ENCODE results near the gene PTCHD1. TPM values are rescaled to one million over a fixed set of nuclear protein-coding genes. Genes with fewer than 3 reads are reported as not detected.

The PTCHD1 gene
- not detected in 2 replicates for total RNA-seq (2014; rRNA removed; shearing (Covaris generic))

GRCh38 chrX:23334848-23335599 is at the start of gene PTCHD1:
Gene PTCHD1, plus strand, starts transcription at chrX:23334849. Its CDS starts 27 bp downstream, at chrX:23334876.
- H3K4me1 ChIP-seq (replicated peaks), result no peaks in the 10 kb centered on the region
- DNase-seq (ENCODE audit: low read depth in 1 of 2, low spot score in 2 of 2), result no peak
- H3K36me3 ChIP-seq, result no peaks in the 10 kb centered on the region
- peaks cover 8% of the 10 kb centered on the region for H3K27me3 ChIP-seq (replicated peaks)
- no peaks in the 10 kb centered on the region for H3K9me3 ChIP-seq (replicated peaks)
- H3K27ac ChIP-seq, result no peak within 1 kb of the TSS
- H3K4me3 ChIP-seq, result no peak within 1 kb of the TSS

GRCh38 chrX:23286731-23287130 is 47.9 kb upstream of the PTCHD1 start:
- H3K36me3 ChIP-seq, result no peaks in the 10 kb centered on the region
- H3K4me3 ChIP-seq, result no peak overlapping the region
- H3K9me3 ChIP-seq (replicated peaks), result no peaks in the 10 kb centered on the region
- H3K27me3 ChIP-seq (replicated peaks), result no peaks in the 10 kb centered on the region
- no peaks in the 10 kb centered on the region for H3K4me1 ChIP-seq (replicated peaks)
- no peak overlapping the region for H3K27ac ChIP-seq
- DNase-seq (ENCODE audit: low read depth in 1 of 2, low spot score in 2 of 2), result no peak

DNA sequence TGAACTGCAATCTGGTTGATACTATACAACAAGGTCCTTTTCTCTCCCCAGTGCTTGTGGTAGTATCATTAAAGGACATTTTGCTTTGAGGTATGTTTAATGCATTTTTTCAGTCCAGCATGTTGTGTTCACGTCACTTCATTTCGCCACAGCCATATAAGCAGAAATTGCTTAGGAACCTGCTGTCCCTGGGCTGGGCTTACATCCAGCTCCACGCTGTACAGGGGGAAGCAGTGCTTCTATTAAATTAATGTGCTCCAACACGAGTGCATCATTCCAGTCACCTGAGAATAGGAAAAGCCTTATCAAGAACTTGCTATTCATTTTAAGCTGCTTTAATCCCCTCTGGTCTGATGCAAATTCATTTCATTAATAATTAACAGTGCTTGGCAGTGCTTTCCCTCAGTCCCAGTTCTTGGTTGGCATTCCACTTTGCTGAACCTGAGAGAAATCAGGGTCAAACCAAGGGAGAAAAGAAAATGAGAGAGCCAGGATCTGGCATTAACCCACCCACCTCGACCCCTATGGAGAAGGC is 47.4 kb upstream of the PTCHD1 start:
- no peak for DNase-seq (ENCODE audit: low read depth in 1 of 2, low spot score in 2 of 2)
- no peaks in the 10 kb centered on the region for H3K9me3 ChIP-seq (replicated peaks)
- no peaks in the 10 kb centered on the region for H3K4me1 ChIP-seq (replicated peaks)

GRCh38 chrX:23292354-23292987 is 42.2 kb upstream of the PTCHD1 start:
- no peak overlapping the region for H3K27ac ChIP-seq
- DNase-seq (ENCODE audit: low read depth in 1 of 2, low spot score in 2 of 2), result no peak
- H3K4me3 ChIP-seq, result no peak overlapping the region
- no peaks in the 10 kb centered on the region for H3K9me3 ChIP-seq (replicated peaks)
- no peaks in the 10 kb centered on the region for H3K36me3 ChIP-seq
- no peaks in the 10 kb centered on the region for H3K27me3 ChIP-seq (replicated peaks)
- no peaks in the 10 kb centered on the region for H3K4me1 ChIP-seq (replicated peaks)

More for the DNA sequence above, 47.4 kb upstream of the PTCHD1 start:
- Histone ChIP-seq H3K4me3 (no peak overlapping the region), H3K27ac (no peak overlapping the region), H3K27me3 (replicated peaks) (no peaks in the 10 kb centered on the region), H3K36me3 (no peaks in the 10 kb centered on the region)

DNA sequence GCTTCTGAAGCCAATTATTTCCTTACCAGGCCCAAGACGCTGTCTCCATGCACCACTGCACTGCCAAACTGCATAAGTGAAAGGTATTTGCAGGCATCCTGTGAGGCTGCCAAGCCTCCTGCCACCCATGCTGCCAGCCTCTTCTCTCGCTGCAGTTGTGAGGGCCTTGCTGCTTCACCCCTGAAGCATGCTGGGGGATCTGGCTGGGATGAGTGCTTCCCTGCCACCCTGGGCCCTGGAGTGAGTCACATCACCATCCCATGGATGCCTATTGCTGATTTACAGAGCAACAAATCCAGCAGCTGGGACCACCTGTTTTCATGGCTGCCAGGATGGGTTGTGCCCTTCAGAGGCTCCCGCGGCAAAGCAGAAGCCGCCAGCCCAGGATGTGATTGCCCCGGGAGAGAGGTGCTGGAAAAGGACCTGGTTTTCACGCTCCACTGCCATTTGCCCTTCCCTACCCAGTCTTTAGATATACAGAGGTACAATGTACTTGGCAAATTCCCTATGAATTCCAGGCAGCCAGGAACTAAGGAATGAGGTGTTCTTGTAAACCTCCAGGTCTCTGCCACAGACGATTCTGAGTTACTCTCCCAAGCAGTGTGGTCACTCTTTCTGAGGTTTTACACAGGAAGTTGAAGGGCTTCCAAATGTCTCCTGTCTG is 41.5 kb upstream of the PTCHD1 start:
- H3K4me3 ChIP-seq, result no peak overlapping the region
- no peaks in the 10 kb centered on the region for H3K4me1 ChIP-seq (replicated peaks)
- H3K27ac ChIP-seq, result no peak overlapping the region
- H3K9me3 ChIP-seq (replicated peaks), result no peaks in the 10 kb centered on the region
- DNase-seq (ENCODE audit: low read depth in 1 of 2, low spot score in 2 of 2), result no peak
- no peaks in the 10 kb centered on the region for H3K36me3 ChIP-seq
- H3K27me3 ChIP-seq (replicated peaks), result no peaks in the 10 kb centered on the region

- Histone ChIP-seq H3K27ac (no peak overlapping the region), H3K27me3 (replicated peaks) (no peaks in the 10 kb centered on the region), H3K36me3 (no peaks in the 10 kb centered on the region), H3K4me3 (no peak overlapping the region), H3K9me3 (replicated peaks) (no peaks in the 10 kb centered on the region), H3K4me1 (replicated peaks) (no peaks in the 10 kb centered on the region)
- DNase-seq (ENCODE audit: low read depth in 1 of 2, low spot score in 2 of 2), result no peak
Observed at GRCh38 chrX:23304881-23305280, 29.8 kb upstream of the PTCHD1 start.

DNA sequence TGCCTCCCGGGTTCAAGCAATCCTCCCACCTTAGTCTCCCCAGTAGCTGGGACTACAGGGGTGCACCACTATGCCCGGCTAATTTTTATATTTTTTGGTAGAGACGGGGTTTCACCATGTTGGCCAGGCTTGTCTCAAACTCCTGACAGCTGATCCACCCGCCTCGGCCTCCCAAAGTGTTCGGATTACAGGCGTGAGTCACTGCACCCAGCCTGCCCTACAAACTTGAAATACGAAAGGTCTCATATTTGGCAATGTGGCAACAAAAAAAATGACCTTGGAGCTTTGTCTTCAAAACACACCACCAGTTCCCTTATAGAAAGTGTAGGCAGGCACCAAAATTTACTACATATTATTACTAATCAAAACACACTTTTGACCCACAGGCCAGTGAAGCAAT is 22.9 kb upstream of the PTCHD1 start:
- no peaks in the 10 kb centered on the region for H3K4me1 ChIP-seq (replicated peaks)
- no peaks in the 10 kb centered on the region for H3K9me3 ChIP-seq (replicated peaks)
- no peak overlapping the region for H3K4me3 ChIP-seq
- H3K36me3 ChIP-seq, result no peaks in the 10 kb centered on the region
- no peak overlapping the region for H3K27ac ChIP-seq
- DNase-seq (ENCODE audit: low read depth in 1 of 2, low spot score in 2 of 2), result no peak
- no peaks in the 10 kb centered on the region for H3K27me3 ChIP-seq (replicated peaks)

- Histone ChIP-seq H3K4me3 (no peak overlapping the region), H3K4me1 (replicated peaks) (no peaks in the 10 kb centered on the region), H3K27me3 (replicated peaks) (no peaks in the 10 kb centered on the region), H3K27ac (no peak overlapping the region), H3K9me3 (replicated peaks) (no peaks in the 10 kb centered on the region), H3K36me3 (no peaks in the 10 kb centered on the region)
- DNase-seq (ENCODE audit: low read depth in 1 of 2, low spot score in 2 of 2), result no peak
Observed at GRCh38 chrX:23312136-23312535, 22.5 kb upstream of the PTCHD1 start.

DNA sequence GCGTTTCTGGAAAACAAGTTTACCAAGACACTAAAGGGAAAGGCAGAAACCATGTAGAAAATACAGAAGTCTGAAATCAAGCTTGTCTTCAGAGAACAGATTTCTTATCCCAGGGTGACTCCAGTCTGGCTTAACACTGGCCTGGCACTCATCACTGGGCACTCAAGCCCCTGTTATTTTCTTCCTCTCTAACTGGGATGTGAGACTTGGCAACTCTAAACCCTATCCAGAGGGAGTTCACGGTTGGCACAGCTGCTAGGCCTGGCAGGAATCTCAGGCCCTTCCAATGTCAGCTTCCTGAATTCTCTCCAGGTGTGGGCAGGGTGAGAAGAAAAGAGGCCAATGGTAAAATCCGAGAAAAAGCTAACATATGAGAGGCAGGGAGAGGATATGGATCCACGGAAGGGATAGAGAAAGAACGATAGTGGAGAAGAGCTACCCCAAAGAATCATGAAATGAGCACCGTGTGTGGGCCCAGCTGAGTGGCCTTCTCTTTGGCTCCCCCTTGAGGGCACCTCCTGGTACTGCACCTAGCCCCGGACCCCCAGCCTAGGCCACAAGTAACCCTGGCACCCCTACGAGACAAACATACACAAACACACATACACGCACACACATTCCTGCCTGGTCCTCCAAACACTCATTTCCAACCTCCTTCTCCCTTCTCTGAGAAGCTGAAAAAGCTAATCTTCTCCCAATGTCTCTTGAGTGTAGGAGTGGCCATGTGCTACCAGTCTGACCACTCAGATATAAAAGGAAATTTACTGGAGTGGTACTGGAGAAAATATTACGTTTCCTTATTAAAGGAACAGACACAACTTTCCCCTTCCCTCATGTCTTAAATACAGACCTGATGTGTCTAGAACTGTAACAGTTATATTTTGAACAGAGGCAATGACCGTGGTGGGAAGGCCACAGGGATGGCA is 16.6 kb upstream of the PTCHD1 start:
- no peaks in the 10 kb centered on the region for H3K4me1 ChIP-seq (replicated peaks)
- H3K27ac ChIP-seq, result no peak overlapping the region
- H3K4me3 ChIP-seq, result no peak overlapping the region
- no peaks in the 10 kb centered on the region for H3K36me3 ChIP-seq
- H3K9me3 ChIP-seq (replicated peaks), result no peaks in the 10 kb centered on the region
- no peaks in the 10 kb centered on the region for H3K27me3 ChIP-seq (replicated peaks)
- DNase-seq (ENCODE audit: low read depth in 1 of 2, low spot score in 2 of 2), result peak in 1 of 2 experiments; percentile 17

DNA sequence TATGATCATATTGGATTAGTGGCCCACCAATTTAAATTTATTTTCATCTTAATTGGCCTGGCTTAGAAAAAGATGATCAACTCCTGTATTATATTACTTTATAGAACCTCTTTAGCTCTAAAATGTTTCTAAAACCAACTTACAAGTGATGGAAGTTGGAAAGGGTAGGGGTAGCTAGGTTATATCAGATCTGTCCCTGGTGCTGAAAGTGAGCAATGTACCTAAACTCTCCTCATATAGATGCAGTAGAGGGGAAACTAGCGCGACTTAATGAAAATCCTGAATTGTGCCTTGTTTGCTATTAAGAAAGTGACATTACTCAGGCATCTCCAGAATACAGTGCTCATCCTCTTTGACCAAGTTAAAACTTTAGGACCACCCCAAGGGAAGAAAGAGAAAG is 7.5 kb upstream of the PTCHD1 start:
- Histone ChIP-seq H3K36me3 (no peaks in the 10 kb centered on the region), H3K9me3 (replicated peaks) (no peaks in the 10 kb centered on the region), H3K27ac (no peak overlapping the region), H3K4me3 (no peak overlapping the region), H3K27me3 (replicated peaks) (no peaks in the 10 kb centered on the region; the same call in 1 of the 2 replicates), H3K4me1 (replicated peaks) (no peaks in the 10 kb centered on the region)
- DNase-seq (ENCODE audit: low read depth in 1 of 2, low spot score in 2 of 2), result no peak

DNA sequence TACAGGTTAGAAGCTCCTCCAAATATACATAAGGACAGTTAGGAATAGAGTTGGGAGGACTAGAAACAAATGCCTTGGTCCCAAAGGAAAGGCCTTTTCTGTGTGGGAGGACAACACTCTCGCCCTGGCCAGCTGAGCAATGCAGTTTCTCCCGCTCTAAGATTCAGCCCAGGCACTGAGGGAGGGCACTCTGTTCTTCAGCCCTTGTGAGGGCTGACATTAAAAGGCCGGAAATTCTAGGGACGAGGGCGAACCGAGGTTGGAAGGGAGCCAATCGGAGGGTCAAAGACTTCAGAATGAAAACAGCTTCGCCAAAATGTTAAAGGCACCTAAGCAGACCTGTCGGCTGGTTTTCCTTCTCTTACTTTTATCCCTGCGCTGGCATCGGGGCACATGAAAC is 2.9 kb upstream of the PTCHD1 start:
- H3K4me3 ChIP-seq, result no peak overlapping the region
- no peaks in the 10 kb centered on the region for H3K36me3 ChIP-seq

DNA sequence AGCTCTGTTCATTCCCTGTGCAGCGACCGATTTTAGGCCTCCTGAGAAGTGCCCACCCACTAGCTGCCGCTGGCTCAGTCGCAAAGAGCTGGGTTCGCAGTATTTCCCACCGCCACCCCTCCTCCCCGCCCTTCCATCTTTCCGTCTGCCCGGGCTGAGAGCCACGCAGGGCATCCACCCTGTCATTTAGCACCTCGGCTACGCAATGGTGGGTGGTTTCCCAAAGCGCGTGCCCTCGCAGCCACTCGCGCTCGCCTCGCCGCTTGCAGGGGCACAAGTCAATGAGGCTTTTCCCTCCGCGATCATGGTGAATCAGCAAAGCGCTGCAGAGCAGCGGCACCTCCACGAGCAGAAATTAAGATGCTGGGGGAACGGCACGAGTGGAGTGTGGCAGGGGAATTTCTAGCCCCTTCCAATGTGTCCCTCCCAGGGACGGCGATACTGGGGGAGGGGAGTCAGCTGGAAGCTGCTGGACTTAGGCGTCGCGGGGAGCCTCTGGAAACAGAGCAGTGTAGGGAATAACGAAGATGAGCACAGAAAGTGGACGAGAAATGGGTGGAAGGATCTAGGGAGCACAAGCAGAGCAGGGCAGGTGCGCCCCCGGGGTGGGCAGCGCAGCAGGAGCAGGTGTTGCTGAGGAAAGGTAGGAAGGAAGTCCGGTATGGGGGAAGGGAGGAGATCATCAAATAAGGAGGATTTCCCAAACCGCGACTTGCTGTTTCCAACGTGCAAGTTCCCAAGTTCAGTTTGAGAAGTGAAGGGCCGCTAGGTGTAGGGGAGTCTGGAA is 2.4 kb upstream of the PTCHD1 start:
- H3K27ac ChIP-seq, result no peak overlapping the region
- no peak for DNase-seq (ENCODE audit: low read depth in 1 of 2, low spot score in 2 of 2)
- no peaks in the 10 kb centered on the region for H3K9me3 ChIP-seq (replicated peaks)
- H3K27me3 ChIP-seq (replicated peaks), result peaks cover 8% of the 10 kb centered on the region
- no peak overlapping the region for H3K4me3 ChIP-seq
- H3K36me3 ChIP-seq, result no peaks in the 10 kb centered on the region
- H3K4me1 ChIP-seq (replicated peaks), result no peaks in the 10 kb centered on the region

More for the DNA sequence above, 2.9 kb upstream of the PTCHD1 start:
- Histone ChIP-seq H3K27ac (no peak overlapping the region), H3K27me3 (replicated peaks) (peaks cover 8% of the 10 kb centered on the region), H3K9me3 (replicated peaks) (no peaks in the 10 kb centered on the region), H3K4me1 (replicated peaks) (no peaks in the 10 kb centered on the region)
- no peak for DNase-seq (ENCODE audit: low read depth in 1 of 2, low spot score in 2 of 2)

Measured in SJSA1 (cell line).